Ectodermal cell (in vitro differentiated cells): ENCODE data around the gene KCNIP3.

Experiments used
- H3K27ac ChIP-seq: 2 replicates; pipeline ENCODE4 v1.7.0; 2013; ENCODE audit warnings: mild to moderate bottlenecking, low read depth, low read length; ENCODE audit not compliant: insufficient read depth, poor library complexity, severe bottlenecking
- H3K27me3 ChIP-seq: 2 replicates; pipeline ENCODE4 v1.7.0; 2013; ENCODE audit warnings: mild to moderate bottlenecking, low read length; ENCODE audit not compliant: insufficient read depth, control insufficient read depth, poor library complexity, severe bottlenecking
- H3K36me3 ChIP-seq: one replicate; pipeline ENCODE4 v1.7.0; 2013; ENCODE audit warnings: low read length; ENCODE audit not compliant: control insufficient read depth, insufficient read depth
- H3K4me1 ChIP-seq: one replicate; pipeline ENCODE4 v1.7.0; 2013; ENCODE audit warnings: low read length; ENCODE audit not compliant: control insufficient read depth, insufficient read depth
- H3K4me3 ChIP-seq: 2 replicates; pipeline ENCODE4 v1.7.0; 2013; ENCODE audit warnings: low read depth, low read length, control low read depth; ENCODE audit not compliant: insufficient read depth
- H3K9me3 ChIP-seq: 2 replicates; pipeline ENCODE4 v1.7.0; 2013; ENCODE audit warnings: mild to moderate bottlenecking, low read length, moderate library complexity; ENCODE audit not compliant: control insufficient read depth
- WGBS, 2 experiments: methylation state at CpG; one replicate each; pipeline ENCODE4 v1.1.7; 2013; ENCODE audit warnings: missing lambda C conversion rate in 2 of 2; 5-methylcytosine and 5-hydroxymethylcytosine counted together

KCNIP3 gene

GRCh38 chr2:95313296-95314131 lies 16.4 kb downstream of the KCNIP3 start:
- Histone ChIP-seq H3K4me3 (no peak overlapping the region), H3K27ac (no peak overlapping the region), H3K36me3 (no peaks in the 10 kb centered on the region), H3K4me1 (peaks cover 12% of the 10 kb centered on the region), H3K27me3 (no peaks in the 10 kb centered on the region), H3K9me3 (no peaks in the 10 kb centered on the region)
- WGBS, 2 experiments: 93% methylated on average over 16 of the region's 16 CpGs

DNA sequence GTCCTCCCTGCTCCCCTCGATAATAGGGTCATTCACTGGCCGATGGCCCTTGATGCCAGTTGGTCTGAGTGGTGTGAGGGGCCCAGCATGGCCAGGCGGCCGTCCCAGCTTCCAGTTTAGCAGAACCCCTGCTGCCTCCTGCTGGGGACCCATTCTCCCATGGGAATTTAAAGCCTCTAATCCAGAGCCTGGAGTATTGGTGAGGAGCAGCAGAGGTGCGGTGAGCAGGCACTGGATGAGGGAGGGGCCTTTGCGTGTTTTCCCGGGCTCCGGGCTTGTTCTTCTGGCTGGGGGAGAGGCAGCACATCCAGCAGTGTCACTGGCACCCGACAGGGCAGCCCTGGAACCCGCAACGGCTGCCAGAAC lies 17.4 kb downstream of the KCNIP3 start:
- Histone ChIP-seq H3K9me3 (no peaks in the 10 kb centered on the region), H3K36me3 (no peaks in the 10 kb centered on the region), H3K27ac (no peak overlapping the region), H3K4me3 (no peak overlapping the region), H3K4me1 (peaks cover 12% of the 10 kb centered on the region), H3K27me3 (no peaks in the 10 kb centered on the region)
- WGBS, 2 experiments: 84 to 89% methylated on average over 11 of the region's 11 CpGs

- no peaks in the 10 kb centered on the region for H3K9me3 ChIP-seq
- H3K27ac ChIP-seq: no peak overlapping the region
- WGBS, 2 experiments: 77 to 80% methylated on average over 16 of the region's 16 CpGs
- H3K4me1 ChIP-seq: peaks cover 12% of the 10 kb centered on the region
- H3K27me3 ChIP-seq: no peaks in the 10 kb centered on the region
- H3K36me3 ChIP-seq: no peaks in the 10 kb centered on the region
- H3K4me3 ChIP-seq: no peak overlapping the region
Observed at GRCh38 chr2:95314964-95315611, 17.9 kb downstream of the KCNIP3 start.

- no peak overlapping the region for H3K27ac ChIP-seq
- H3K36me3 ChIP-seq: no peaks in the 10 kb centered on the region
- whole genome bisulfite sequencing, 2 experiments: 91% methylated on average over 19 of the region's 19 CpGs
- no peaks in the 10 kb centered on the region for H3K27me3 ChIP-seq
- H3K4me3 ChIP-seq: no peak overlapping the region
- H3K4me1 ChIP-seq: peaks cover 12% of the 10 kb centered on the region
- no peaks in the 10 kb centered on the region for H3K9me3 ChIP-seq
Observed at GRCh38 chr2:95315801-95316411, 18.8 kb downstream of the KCNIP3 start.

DNA sequence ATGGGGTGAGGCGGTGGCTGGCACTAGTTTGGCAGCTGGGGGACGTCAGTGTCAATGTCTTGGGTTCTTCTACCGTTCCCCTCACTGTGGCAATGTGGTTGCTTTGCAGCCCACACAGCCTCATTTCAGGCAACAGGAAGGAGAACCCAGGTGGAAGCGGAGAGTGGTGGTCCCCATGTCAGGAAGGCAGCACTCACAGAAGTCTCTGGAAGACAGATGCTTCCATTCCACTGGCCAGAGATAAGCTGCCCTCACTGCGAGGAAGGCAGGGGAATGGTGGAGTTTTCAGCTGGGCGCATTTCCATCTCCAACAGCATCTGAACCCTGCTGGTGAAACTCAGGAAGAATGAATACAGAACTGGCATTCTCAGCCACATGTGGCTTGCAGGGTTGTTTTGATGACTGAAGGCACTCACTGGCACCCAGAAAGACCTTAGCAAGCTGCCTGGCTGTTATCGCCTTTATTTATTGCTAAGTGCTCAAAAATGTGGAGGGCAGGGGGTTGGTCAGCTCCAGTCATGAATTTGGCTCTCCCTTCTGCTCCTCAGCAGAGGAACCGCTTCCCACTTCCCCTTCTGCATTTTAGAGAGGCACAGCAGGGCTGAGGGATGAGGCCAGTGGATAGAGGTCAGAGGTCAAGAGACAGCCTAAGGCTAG lies 19.4 kb downstream of the KCNIP3 start:
- H3K27ac ChIP-seq: no peak overlapping the region
- H3K4me3 ChIP-seq: no peak overlapping the region
- H3K4me1 ChIP-seq: peaks cover 12% of the 10 kb centered on the region
- H3K9me3 ChIP-seq: no peaks in the 10 kb centered on the region
- no peaks in the 10 kb centered on the region for H3K27me3 ChIP-seq
- no peaks in the 10 kb centered on the region for H3K36me3 ChIP-seq
- 85 to 89% methylated on average over 8 of the region's 8 CpGs for WGBS, 2 experiments

DNA sequence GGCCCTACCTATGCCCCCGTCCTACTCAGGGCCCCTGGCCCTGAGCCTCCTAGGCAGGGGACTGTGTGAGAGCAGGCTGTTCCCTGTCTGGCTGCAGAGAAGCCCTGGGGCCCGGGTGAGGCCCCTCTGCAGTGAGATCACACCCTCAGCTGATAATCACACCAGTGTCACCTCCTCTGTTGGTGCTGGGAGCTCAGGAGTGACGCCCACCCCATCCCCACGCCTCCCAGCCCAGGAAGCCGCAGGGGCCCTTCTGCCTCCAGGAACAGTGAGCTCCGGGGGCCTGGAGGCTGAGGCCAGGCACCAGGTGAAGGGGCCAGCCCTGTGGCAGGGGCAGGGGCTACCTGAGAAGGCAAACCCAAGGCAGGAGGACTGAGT lies 20.0 kb downstream of the KCNIP3 start:
- WGBS, 2 experiments: 66% methylated on average over 6 of the region's 6 CpGs
- H3K36me3 ChIP-seq: no peaks in the 10 kb centered on the region

DNA sequence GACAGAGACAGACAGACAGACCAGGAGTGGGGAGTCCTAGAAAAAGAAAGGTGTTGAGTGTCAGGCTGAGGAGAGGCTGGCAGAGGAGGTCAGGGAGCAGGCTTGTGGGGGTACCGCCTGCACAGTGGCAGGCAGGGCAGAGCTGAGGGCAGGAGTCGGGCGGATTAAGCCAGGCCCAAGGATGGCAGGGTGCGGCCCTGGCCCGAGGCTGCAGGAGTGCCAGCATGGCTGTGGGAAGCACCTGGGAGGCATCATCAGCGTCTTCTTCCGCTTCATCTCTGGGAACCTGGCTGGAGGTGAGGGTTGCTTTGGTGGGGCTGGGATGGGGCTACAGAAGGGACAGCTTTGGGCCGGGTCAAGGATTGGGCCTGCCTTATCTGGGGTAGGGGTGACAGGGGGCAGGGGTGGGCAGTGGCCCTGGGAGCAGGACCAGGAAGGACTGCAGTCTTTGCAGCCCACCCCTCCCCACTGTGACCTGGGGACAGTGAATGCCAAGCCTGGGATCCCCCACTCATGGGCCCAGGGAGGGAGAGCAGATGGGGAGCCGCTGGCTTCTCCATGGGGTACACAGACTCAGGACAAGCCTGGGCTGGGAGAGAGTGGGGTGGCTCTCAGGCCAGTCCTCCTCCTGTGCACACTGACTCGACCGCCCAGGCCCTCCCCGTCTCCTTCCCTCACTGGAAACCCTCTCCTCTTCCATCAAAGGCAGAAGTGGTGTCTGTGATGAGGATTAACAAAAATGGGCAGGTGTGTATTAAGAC lies 20.7 kb downstream of the KCNIP3 start:
- 92 to 95% methylated on average over 9 to 11 of the region's 12 CpGs for WGBS, 2 experiments
- peaks cover 12% of the 10 kb centered on the region for H3K4me1 ChIP-seq
- H3K36me3 ChIP-seq: no peaks in the 10 kb centered on the region
- no peaks in the 10 kb centered on the region for H3K27me3 ChIP-seq
- no peak overlapping the region for H3K4me3 ChIP-seq
- H3K27ac ChIP-seq: no peak overlapping the region
- no peaks in the 10 kb centered on the region for H3K9me3 ChIP-seq

More for the DNA sequence above, 20.0 kb downstream of the KCNIP3 start:
- Histone ChIP-seq H3K4me3 (no peak overlapping the region), H3K9me3 (no peaks in the 10 kb centered on the region), H3K4me1 (peaks cover 12% of the 10 kb centered on the region), H3K27me3 (no peaks in the 10 kb centered on the region), H3K27ac (no peak overlapping the region)

- Histone ChIP-seq H3K9me3 (no peaks in the 10 kb centered on the region), H3K4me1 (peaks cover 12% of the 10 kb centered on the region), H3K36me3 (no peaks in the 10 kb centered on the region), H3K27ac (no peak overlapping the region), H3K4me3 (no peak overlapping the region), H3K27me3 (no peaks in the 10 kb centered on the region)
- 88 to 90% methylated on average over 13 of the region's 13 CpGs for WGBS, 2 experiments
Observed at GRCh38 chr2:95318431-95319220, 21.5 kb downstream of the KCNIP3 start.
